Measurements from ENCODE around the gene LSMEM2.
A peak's percentile ranks its signal among the peaks of the same experiment; 100 is the strongest.
"Not testable (repeated sequence)": the region's sequence is repeated elsewhere in the genome, so short reads cannot be mapped to it uniquely, and the experiment has no call there.

The LSMEM2 gene

GRCh38 chr3:50300681-50301254, 21.9 kb downstream of the LSMEM2 start:
- ATAC-seq = no peak

GRCh38 chr3:50302095-50303012, 23.5 kb downstream of the LSMEM2 start:
- no peak for ATAC-seq

- no peak for ATAC-seq
These were observed 24.3 kb downstream of the LSMEM2 start, which contains the start of gene HYAL1 for GRCh38 chr3:50303013-50303815. Gene HYAL1, minus strand, starts transcription at chr3:50303574. Its CDS starts 618 bp downstream, at chr3:50302956.

GRCh38 chr3:50304601-50305000, 25.7 kb downstream of the LSMEM2 start:
- peak; percentile 65 to 72 for ATAC-seq

GRCh38 chr3:50312041-50312440, 33.2 kb downstream of the LSMEM2 start:
- ATAC-seq = not testable (repeated sequence)

- ATAC-seq = no peak
These were observed 35.5 kb downstream of the LSMEM2 start for GRCh38 chr3:50314342-50314741.

- no peak for ATAC-seq
These were observed 35.9 kb downstream of the LSMEM2 start for GRCh38 chr3:50314816-50315215.

GRCh38 chr3:50316657-50317242, 37.9 kb downstream of the LSMEM2 start:
- peak; percentile 48 to 53 for ATAC-seq

GRCh38 chr3:50317300-50317699, 38.4 kb downstream of the LSMEM2 start:
- no peak for ATAC-seq

- ATAC-seq = no peak
These were observed 39.3 kb downstream of the LSMEM2 start for GRCh38 chr3:50318163-50318562.

- no peak for ATAC-seq
These were observed 39.7 kb downstream of the LSMEM2 start for GRCh38 chr3:50318615-50319014.

- no peak for ATAC-seq
These were observed 40.5 kb downstream of the LSMEM2 start for GRCh38 chr3:50319181-50319893.

- ATAC-seq = no peak
These were observed 41.2 kb downstream of the LSMEM2 start for GRCh38 chr3:50319894-50320625.

GRCh38 chr3:50320853-50321335, 42.0 kb downstream of the LSMEM2 start:
- peak; percentile 52 to 59 for ATAC-seq

GRCh38 chr3:50321336-50322114, 42.6 kb downstream of the LSMEM2 start:
- ATAC-seq = peak; percentile 80 to 81

GRCh38 chr3:50322115-50322385, 43.2 kb downstream of the LSMEM2 start:
- ATAC-seq = no peak

GRCh38 chr3:50322386-50323091, 43.7 kb downstream of the LSMEM2 start, which contains the start of gene HYAL2:
Gene HYAL2, minus strand, starts transcription at chr3:50322745. Its CDS starts 2,256 bp downstream, at chr3:50320489.
- no peak for ATAC-seq

GRCh38 chr3:50323092-50323600, 44.3 kb downstream of the LSMEM2 start:
- ATAC-seq = no peak

- no peak for ATAC-seq
These were observed 44.8 kb downstream of the LSMEM2 start for GRCh38 chr3:50323614-50324199.
